GM12872 (cell line): Measurements from ENCODE around the gene CNTNAP5.

Source experiments
- CTCF ChIP-seq: IDR thresholded peaks from 3 replicates; pipeline ENCODE4 v1.5.1; 2011; ENCODE audit warnings: low read depth, mild to moderate bottlenecking, low read length, moderate library complexity; ENCODE audit not compliant: insufficient read depth

Gene CNTNAP5

GRCh38 chr2:124039762-124040291 is 14.7 kb downstream of the CNTNAP5 start:
- TF ChIP-seq CTCF = no peak

GRCh38 chr2:124045894-124046293 is 20.8 kb downstream of the CNTNAP5 start:
- no peak for TF ChIP-seq CTCF

- TF ChIP-seq CTCF = no peak
Measured at GRCh38 chr2:124046332-124046731, 21.2 kb downstream of the CNTNAP5 start.

- TF ChIP-seq CTCF = no peak
Measured at GRCh38 chr2:124048102-124048501, 23.0 kb downstream of the CNTNAP5 start.

- TF ChIP-seq CTCF = no peak
Measured at GRCh38 chr2:124048664-124049063, 23.6 kb downstream of the CNTNAP5 start.

GRCh38 chr2:124049136-124049535 is 24.0 kb downstream of the CNTNAP5 start:
- no peak for TF ChIP-seq CTCF

GRCh38 chr2:124050833-124051497 is 25.9 kb downstream of the CNTNAP5 start:
- no peak for TF ChIP-seq CTCF
